ENCODE results near the gene ROR1.

ROR1 gene

GRCh38 chr1:63887809-63888208, 114.0 kb downstream of the ROR1 start:
- Histone ChIP-seq H3K9me3 (ENCODE audit: insufficient read depth, low read length, severe bottlenecking) (no peaks in the 10 kb centered on the region), H3K36me3 (ENCODE audit: insufficient read depth, low read length) (no peaks in the 10 kb centered on the region), H3K4me1 (ENCODE audit: insufficient read depth, low read length) (no peaks in the 10 kb centered on the region), H3K4me3 (ENCODE audit: low read depth in 1 of 2, low read length in 2 of 2) (no peak overlapping the region), H3K27ac (ENCODE audit: low read length) (no peak overlapping the region), H3K9ac (ENCODE audit: low read depth, low read length) (no peak overlapping the region), H3K79me2 (ENCODE audit: insufficient read depth, low read length) (no peaks in the 10 kb centered on the region), H2AFZ (ENCODE audit: low read depth, low read length) (no peak overlapping the region), H3K4me2 (ENCODE audit: insufficient read depth, low read length) (no peak overlapping the region), H3K27me3 (ENCODE audit: insufficient read depth, low read length, poor library complexity) (no peaks in the 10 kb centered on the region), H4K20me1 (ENCODE audit: insufficient read depth, low read length) (no peaks in the 10 kb centered on the region)
- DNase-seq = no peak
- TF ChIP-seq EZH2 (IDR thresholded peaks at IDR 0.05; ENCODE audit: borderline replicate concordance, low read depth, low read length, severe bottlenecking) (no peak), CTCF (IDR thresholded peaks at IDR 0.05; ENCODE audit: borderline replicate concordance, extremely low read depth, low read length, poor library complexity, severe bottlenecking) (no peak)
- no peak for ATAC-seq (ENCODE audit: insufficient read depth, low read depth)

GRCh38 chr1:63888984-63889383, 115.2 kb downstream of the ROR1 start:
- Histone ChIP-seq H4K20me1 (ENCODE audit: insufficient read depth, low read length) (no peaks in the 10 kb centered on the region), H3K27me3 (ENCODE audit: insufficient read depth, low read length, poor library complexity) (no peaks in the 10 kb centered on the region), H3K27ac (ENCODE audit: low read length) (no peak overlapping the region), H3K36me3 (ENCODE audit: insufficient read depth, low read length) (no peaks in the 10 kb centered on the region), H3K4me2 (ENCODE audit: insufficient read depth, low read length) (no peak overlapping the region), H3K4me3 (ENCODE audit: low read depth in 1 of 2, low read length in 2 of 2) (no peak overlapping the region), H3K4me1 (ENCODE audit: insufficient read depth, low read length) (no peaks in the 10 kb centered on the region), H3K79me2 (ENCODE audit: insufficient read depth, low read length) (no peaks in the 10 kb centered on the region), H3K9ac (ENCODE audit: low read depth, low read length) (no peak overlapping the region), H3K9me3 (ENCODE audit: insufficient read depth, low read length, severe bottlenecking) (no peaks in the 10 kb centered on the region), H2AFZ (ENCODE audit: low read depth, low read length) (no peak overlapping the region)
- DNase-seq (no peak), ATAC-seq (ENCODE audit: insufficient read depth, low read depth) (no peak)
- TF ChIP-seq EZH2 (IDR thresholded peaks at IDR 0.05; ENCODE audit: borderline replicate concordance, low read depth, low read length, severe bottlenecking) (no peak), CTCF (IDR thresholded peaks at IDR 0.05; ENCODE audit: borderline replicate concordance, extremely low read depth, low read length, poor library complexity, severe bottlenecking) (no peak)

GRCh38 chr1:63890468-63890867, 116.7 kb downstream of the ROR1 start:
- Histone ChIP-seq H3K9ac (ENCODE audit: low read depth, low read length) (no peak overlapping the region), H3K27me3 (ENCODE audit: insufficient read depth, low read length, poor library complexity) (no peaks in the 10 kb centered on the region), H2AFZ (ENCODE audit: low read depth, low read length) (no peak overlapping the region), H3K4me3 (ENCODE audit: low read depth in 1 of 2, low read length in 2 of 2) (no peak overlapping the region), H3K4me1 (ENCODE audit: insufficient read depth, low read length) (no peaks in the 10 kb centered on the region), H3K9me3 (ENCODE audit: insufficient read depth, low read length, severe bottlenecking) (no peaks in the 10 kb centered on the region), H3K36me3 (ENCODE audit: insufficient read depth, low read length) (no peaks in the 10 kb centered on the region), H3K4me2 (ENCODE audit: insufficient read depth, low read length) (no peak overlapping the region), H3K27ac (ENCODE audit: low read length) (no peak overlapping the region), H3K79me2 (ENCODE audit: insufficient read depth, low read length) (no peaks in the 10 kb centered on the region), H4K20me1 (ENCODE audit: insufficient read depth, low read length) (no peaks in the 10 kb centered on the region)
- ATAC-seq (ENCODE audit: insufficient read depth, low read depth) = no peak
- TF ChIP-seq CTCF (IDR thresholded peaks at IDR 0.05; ENCODE audit: borderline replicate concordance, extremely low read depth, low read length, poor library complexity, severe bottlenecking) (no peak), EZH2 (IDR thresholded peaks at IDR 0.05; ENCODE audit: borderline replicate concordance, low read depth, low read length, severe bottlenecking) (no peak)
- DNase-seq = no peak
